ENCODE measurements around the gene PNPLA7.

Gene PNPLA7

GRCh38 chr9:137430723-137431415, 119.3 kb downstream of the PNPLA7 start:
- no peak for DNase-seq

- no peak for DNase-seq
These were observed 120.1 kb downstream of the PNPLA7 start for GRCh38 chr9:137429974-137430722.

GRCh38 chr9:137429546-137429890, 120.7 kb downstream of the PNPLA7 start:
- DNase-seq: no peak

DNA sequence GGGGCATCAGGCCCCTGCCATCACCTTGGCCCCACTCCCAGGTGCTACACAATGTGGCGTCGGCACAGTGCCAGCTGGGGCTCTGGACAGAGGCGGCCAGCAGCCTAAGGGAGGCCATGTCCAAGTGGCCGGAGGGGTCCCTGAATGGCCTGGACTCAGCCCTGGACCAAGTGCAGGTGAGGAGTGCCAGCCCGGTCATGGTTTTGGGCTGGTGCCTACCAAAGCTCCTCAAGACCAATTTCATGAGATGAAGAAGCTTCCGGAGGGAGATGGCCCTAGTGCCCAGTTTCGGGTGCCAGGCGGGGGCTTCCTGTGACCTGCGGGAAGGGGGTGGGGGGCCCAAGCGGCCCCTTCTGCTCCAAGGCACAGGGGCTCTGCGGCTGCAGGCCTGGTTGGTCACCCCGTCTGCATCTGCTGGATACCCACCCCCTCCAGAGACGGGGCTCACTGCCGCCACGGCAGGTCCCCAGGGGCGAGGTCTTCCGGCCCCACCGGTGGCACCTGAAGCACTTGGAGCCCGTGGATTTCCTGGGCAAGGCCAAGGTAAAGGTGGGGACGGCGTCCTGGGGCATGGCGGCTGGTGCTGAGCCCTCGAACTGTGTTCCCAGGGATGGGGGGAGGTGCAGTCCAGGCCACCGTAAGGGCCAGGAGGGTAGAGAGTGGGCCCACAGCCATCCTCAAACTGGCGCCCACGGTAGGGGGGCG, 121.2 kb downstream of the PNPLA7 start:
- DNase-seq: no peak

GRCh38 chr9:137428311-137428630, 121.9 kb downstream of the PNPLA7 start:
- DNase-seq: no peak

GRCh38 chr9:137427454-137428310, 122.5 kb downstream of the PNPLA7 start:
- no peak for DNase-seq

DNA sequence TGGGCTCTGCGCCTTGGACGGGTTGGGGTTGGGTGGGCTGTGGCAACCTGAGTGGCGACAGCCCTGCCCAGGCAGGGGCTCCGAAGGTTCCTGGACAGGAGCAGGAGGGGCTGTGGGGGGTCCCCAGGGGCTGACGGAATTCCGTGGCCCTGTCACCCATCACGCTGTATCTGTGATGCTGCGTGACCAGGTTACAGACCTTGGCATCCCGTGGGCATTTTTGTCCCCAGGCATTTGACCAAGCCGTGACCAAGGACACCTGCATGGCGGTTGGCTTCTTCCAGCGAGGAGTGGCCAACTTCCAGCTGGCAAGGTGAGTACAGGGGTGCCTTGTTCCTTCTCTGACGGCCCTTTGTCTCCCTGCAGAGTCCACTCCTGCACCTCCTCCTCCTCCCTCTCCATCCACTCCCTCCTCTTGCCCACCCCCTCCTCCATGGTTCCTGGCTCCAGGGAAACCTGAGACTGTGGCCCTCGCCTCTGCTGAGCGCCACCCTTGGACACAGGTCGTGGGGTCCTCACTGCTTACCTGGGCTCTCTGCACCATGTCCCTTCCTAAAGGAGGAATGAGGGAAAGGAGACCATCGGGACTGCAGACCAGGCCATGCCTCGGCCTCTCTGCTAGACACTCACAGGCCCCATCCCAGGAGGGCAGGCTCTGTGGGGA, 124.1 kb downstream of the PNPLA7 start:
- no peak for DNase-seq

GRCh38 chr9:137423514-137424291, 126.5 kb downstream of the PNPLA7 start:
- DNase-seq: no peak

DNA sequence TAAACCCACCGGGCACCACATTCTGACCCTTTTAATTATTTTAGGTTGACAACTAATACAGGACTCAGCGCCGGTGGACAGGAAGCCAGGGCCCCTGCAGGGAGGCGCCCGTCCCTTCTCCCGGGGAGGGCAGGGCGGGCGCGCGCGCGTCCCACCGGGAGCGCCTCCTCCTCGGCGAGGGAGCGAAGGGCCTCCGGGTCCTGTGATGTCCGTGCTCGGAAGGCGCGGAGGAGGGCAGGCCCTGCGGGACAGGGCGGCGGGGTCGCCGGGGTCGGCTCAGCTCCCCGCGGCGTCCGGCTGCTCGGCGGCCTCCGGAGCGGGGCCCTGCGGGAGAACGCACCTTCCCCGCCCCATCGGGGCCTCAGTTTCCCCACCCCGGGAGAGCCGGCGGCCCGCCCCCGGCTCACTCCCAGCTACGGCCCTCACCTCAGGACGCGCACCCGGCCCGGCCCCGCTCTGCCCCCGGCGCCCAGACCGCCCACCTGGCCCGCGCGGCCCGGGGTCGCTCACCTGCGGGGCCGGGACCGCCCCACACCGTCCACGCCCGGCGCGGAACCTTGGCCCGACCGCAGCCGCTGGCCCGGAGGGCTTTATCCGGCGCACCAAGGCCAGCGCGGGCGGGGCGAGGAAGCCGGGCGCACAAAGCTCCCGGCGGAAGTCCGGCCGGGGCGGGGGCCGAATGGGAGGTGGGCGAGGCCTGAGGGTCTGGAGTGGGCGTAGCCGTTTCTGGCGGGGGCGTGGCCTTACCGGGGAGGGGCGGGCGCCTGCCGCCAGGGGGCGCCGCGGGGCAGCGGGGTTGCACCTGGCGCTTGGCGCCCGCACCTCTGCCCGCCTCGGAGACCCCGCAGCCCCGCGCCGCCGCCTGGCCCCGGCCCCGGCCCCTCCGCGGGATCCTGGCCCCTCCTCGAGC, 127.3 kb downstream of the PNPLA7 start, which contains the start of the genes EXD3 and NOXA1:
EXD3 (minus strand) TSS at position 559 of the 910 bp plus-strand sequence. CDS start 27,805 bp downstream, outside the sequence.
NOXA1 (plus strand) TSS at position 790 of the 910 bp plus-strand sequence. CDS start 137 bp downstream, outside the sequence.
- DNase-seq: peak; percentile 98

DNA sequence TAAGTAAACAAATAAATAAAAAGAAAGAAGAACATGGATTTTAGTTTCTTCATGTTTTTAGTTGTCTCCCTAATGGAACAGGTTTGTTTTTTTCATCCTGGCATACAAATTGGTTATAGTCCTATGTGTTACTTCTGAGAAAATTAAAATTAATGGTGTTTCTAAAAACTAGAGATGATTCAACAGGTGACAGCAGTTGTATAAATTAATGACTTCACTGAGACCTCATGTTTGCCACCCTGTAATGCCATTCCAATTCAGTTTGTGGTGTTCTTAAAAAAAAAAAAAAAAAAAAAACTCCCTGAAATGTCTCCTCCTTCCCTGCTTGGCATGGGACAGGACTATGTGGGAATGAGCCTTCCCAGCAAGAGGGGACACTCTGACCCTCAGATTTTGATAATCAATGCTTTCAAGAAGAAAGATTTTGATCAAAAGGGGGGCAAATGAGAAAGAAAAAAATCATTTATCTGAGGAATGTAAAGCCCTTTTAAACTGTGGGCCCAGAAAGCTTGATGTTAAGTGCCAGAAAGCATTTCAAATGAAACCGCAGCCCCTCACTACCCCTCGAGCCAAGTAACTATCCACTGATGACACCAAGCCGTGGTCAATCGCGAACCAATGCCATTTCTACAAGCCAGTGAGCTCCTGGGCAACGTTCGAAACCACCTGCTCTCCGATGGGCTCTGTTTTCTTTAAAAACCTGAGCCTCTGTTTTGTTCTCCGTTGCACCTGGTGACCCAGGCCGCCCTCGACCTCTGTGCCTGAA, 128.2 kb downstream of the PNPLA7 start:
- no peak for DNase-seq

DNA sequence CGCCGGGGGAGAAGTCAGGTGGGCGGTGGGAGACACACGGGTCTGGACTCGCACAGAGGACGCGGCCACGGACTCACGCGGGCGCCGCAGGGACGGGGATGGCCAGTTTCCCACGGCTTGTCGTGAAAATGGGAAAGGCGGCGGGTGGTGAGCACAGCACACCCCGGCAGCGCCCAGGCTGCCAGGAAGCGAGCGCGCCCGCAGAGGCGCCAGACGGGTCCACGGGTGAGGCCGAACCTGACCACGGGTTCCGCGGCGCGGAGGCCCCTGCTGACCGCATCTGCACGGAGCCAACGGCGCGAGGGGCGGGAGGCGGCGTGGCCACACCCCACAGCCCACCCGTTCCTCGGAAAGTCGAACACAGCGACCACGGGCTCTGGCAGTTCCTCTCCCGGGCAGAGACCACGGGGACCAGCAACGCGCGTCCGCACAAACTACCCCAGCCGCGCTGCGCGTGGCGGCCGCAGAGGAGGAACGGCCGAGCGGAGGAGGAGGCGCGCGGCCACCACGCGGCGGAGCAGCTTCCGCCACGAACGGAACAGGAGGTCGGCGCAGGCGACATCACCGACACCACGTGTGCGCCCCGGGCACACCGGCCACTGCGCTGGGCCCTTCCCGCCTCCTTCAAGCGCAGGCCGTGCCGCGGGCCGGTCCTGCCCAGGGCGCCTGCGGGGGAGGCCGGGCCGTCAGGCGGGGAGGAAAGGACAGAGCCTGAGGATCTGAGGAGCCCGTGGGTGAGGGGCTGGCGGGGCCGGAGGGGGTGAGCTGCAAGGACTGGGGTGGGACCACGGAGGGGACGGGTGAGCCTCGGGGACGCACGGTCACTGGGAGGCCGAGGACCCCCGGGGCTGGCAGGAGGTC, 132.8 kb downstream of the PNPLA7 start:
- peak in 1 of 2 experiments; percentile 43 for DNase-seq

DNA sequence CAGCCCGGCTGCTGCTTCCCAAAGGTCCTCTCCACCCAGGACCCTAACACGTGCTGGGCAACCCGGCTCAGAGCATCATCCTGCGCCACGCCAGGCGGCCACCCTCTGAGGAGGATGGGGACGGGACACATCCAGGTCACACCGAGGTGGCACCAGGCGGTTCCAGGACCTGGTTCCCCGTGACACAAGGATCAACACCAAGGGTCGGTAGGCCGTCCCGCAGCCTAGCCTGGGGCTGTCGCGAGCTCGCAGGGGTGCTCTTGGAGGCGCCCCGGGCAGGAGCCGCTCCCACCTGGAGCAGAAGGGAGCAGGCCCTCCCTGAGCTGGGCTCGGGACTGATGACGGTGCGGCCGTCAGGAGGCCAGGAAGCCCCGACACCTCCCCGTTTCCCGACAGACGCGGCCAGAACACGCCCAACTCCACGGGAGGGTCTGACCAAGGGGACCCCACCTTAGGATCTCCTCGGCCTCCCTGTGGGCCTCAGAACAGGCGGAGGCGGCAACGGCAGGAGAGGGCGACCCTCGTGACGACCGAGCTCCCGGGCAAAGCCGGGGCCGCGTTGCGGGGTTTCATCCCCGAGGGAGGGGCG, 133.5 kb downstream of the PNPLA7 start:
- DNase-seq: no peak

- DNase-seq: no peak
These were observed 134.1 kb downstream of the PNPLA7 start for GRCh38 chr9:137416006-137416562.

GRCh38 chr9:137415451-137415850, 134.8 kb downstream of the PNPLA7 start:
- no peak for DNase-seq

GRCh38 chr9:137412431-137412830, 137.8 kb downstream of the PNPLA7 start:
- no peak for DNase-seq

DNA sequence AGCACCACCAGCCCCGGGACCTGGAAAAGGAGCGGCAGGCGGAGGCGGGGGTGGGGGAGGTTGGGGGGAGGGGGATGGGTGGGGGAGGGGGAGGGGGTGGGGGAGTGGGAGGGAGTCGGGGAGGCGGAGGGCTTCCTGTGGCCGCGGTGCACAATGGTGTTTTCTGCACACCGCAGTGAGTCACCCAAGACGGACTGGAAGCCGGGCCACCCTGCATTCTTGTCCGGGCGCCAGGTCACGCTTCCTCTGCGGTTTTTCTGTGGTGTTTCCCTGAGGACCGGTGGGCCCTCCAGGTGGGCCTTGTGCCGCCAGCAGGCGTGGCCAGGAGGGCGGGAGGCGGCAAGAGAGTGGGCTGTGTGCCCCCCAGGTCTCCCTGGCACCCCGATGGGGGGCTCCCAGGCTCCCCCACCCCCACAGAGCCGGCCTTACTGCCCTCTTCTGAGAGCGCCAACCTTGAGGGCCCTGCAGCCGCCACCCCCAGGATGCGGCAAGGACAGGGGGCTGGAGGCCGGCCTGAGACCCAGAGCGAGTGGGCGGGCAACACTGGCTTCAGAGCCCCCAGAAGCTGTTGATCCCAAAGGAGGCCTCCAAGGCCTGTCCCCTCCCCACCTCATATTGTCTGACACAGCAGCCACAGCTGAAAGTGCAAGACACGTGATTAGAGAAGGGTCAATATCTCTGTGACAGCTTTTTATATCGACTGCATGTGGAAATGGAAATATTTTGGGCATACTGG, 138.4 kb downstream of the PNPLA7 start:
- DNase-seq: peak; percentile 66 to 70

DNA sequence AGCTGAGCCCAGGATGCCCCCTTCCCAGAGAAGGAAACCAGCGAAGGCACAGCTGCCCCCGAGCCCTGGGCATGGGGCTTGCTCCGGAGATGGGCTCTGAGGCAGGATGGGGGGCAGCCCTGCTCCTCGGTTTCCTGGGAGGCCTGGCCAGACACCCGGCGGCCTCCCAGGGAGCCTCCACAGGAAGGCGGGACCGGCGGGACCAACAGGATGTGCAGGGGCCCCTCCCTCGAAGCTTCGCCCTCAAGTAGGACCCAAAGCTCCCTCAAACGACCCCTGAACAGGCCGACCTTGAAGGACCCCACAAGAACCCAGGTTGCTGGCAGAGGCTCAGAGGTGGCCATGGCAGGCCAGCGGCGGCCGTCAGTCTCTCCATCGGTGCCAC, 138.9 kb downstream of the PNPLA7 start:
- no peak for DNase-seq

Data from activated T-cell treated with anti-CD3 and anti-CD28 coated beads, Interleukin-2, amount 50 U/mL, for 48 hours (primary cell).